GM13977 (cell line): ENCODE measurements around the gene CIITA.

Source experiments
- DNase-seq: peaks from one replicate; pipeline ENCODE4 v3.0.0; 2012; ENCODE audit warnings: low spot score
- in situ Hi-C: fragments of 300-500 bp; cut with MboI; formaldehyde crosslinking; loops from one replicate; pipeline ENCODE4 v1.12.0; 2022; ENCODE audit warnings: low sequenced_read_pairs, low pct_unique_long_range_greater_than_20kb, mixed read lengths, inconsistent platforms; ENCODE audit not compliant: unreplicated experiment
- TF ChIP-seq, protein P1 (sequence below): IDR thresholded peaks from 2 replicates; pipeline ENCODE4 v1.5.1; 2012; ENCODE audit warnings: mild to moderate bottlenecking, control low read depth; ENCODE audit not compliant: insufficient read depth; ENCODE audit errors: extremely low read depth, missing control alignments

The CIITA gene

DNA sequence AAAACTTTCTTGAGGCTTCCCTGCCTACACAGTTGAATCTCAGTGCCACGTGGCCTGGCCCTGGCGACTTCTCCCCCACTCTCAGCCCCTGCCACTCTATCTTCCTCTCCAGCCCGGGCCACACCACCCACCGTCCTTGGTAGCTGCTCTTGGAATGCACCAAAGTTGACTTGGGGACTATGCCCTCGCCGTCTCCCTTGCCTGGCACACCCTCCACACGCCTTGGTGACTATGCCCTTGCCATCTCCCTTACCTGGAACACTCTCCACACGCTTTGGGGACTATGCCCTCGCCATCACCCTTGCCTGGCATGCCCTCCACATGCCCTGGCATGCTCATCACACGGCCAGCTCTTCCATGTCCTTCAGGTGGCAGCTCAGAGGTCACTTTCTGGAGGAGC is 42.9 kb upstream of the CIITA start:
- in situ Hi-C loops: no loop called here
- DNase-seq: no peak
- TF ChIP-seq, protein P1, sequence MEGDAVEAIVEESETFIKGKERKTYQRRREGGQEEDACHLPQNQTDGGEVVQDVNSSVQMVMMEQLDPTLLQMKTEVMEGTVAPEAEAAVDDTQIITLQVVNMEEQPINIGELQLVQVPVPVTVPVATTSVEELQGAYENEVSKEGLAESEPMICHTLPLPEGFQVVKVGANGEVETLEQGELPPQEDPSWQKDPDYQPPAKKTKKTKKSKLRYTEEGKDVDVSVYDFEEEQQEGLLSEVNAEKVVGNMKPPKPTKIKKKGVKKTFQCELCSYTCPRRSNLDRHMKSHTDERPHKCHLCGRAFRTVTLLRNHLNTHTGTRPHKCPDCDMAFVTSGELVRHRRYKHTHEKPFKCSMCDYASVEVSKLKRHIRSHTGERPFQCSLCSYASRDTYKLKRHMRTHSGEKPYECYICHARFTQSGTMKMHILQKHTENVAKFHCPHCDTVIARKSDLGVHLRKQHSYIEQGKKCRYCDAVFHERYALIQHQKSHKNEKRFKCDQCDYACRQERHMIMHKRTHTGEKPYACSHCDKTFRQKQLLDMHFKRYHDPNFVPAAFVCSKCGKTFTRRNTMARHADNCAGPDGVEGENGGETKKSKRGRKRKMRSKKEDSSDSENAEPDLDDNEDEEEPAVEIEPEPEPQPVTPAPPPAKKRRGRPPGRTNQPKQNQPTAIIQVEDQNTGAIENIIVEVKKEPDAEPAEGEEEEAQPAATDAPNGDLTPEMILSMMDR: no peak

GRCh38 chr16:10834766-10835165 is 42.2 kb upstream of the CIITA start:
- no peak for DNase-seq
- TF ChIP-seq, protein P1: no peak
- in situ Hi-C loops: no loop called here

DNA sequence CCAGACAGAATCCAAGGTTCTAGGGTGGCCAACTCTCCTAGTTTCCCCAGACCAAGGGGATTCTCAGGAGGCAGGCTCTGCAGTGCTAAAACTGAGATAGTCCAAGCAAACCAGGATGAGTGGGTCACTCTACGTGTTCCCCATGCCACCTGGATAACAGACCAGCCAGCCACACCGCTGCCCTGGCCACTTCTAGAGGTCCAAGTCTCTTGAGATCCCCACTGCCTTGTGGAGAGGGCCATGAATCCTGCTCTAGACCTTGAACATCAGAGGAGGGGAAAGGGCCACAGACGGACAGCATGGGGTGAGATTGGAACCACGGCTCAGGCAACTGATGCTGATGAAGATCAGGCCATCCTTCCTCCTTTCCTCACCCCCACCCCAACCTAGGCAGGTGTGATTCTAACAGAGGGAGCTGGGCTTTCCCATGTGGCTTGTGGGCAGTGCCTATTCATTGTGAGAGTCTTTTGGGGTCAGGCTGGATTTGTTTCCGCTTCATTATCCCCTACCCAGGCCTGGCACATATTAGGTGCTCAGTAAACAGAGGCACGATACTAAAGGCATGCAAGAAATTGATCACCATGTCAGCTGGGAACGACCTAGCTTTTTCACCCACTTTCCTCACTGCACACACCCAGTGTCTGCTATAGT is 41.6 kb upstream of the CIITA start:
- no peak for DNase-seq
- TF ChIP-seq, protein P1: no peak
- in situ Hi-C loops: no loop called here

DNA sequence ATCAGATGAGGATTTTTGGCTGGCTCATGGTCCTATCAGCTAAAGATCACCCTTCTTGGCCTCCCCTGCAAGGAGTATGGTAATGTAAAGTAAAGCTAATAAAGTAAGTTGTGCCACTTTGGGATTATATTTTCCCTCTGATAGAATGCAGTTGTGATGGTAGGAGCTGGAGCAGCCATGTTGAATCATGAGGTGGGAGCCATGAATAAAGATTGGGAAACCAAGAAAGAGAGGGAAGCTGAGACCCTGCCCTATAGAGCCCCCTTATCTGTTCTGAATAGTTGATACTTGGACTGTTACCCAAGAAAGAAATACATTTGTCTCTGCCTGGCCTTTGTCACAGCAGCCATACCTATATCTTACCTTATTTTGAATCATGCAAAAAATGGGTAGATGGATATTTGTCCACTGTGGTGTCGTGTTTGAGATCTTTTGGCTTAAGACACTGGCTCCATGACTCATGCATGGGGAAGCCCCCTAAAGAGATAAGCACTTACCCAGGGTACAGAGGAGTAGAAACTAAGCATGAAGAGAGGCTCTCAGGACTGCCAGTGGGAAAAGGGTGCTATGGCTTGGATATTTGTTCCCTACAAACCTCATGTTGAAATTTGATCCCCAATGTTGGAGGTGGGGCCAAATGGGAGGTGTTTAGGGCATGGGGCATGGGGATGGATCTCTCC is 40.7 kb upstream of the CIITA start:
- no peak for DNase-seq
- in situ Hi-C loops: no loop called here
- TF ChIP-seq, protein P1: no peak

DNA sequence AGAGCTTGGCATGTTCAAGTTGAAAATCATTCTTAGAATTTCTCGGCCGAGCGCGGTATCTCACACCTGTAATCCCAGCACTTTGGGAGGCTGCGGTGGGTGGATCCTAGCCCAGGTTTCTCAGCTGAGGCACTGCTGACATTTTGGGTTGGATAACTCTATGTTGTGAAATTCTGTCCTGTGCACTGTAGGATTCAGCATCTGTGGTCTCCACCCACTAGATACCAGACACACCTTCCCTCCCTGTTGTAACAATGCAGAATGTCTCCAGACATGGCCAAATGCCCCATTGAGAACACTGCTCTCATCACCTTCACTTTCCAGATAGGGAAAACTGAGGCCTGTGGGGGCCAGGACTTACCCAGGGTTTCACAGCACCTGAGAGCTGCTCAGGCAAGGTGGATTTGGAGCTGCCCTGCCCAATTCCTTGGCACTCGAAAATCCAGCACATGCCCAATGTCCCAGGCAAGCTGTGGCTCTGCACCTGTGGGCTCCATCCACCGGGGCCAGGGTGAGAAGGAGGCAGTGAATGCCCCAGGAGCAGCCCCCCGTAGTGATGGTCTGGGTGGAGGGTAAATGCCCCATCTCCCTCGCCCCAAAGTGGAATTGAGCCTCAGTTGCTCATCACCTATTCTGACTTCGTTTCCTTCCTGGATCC is 38.3 kb upstream of the CIITA start:
- TF ChIP-seq, protein P1: no peak
- no peak for DNase-seq
- in situ Hi-C loops: no loop called here

DNA sequence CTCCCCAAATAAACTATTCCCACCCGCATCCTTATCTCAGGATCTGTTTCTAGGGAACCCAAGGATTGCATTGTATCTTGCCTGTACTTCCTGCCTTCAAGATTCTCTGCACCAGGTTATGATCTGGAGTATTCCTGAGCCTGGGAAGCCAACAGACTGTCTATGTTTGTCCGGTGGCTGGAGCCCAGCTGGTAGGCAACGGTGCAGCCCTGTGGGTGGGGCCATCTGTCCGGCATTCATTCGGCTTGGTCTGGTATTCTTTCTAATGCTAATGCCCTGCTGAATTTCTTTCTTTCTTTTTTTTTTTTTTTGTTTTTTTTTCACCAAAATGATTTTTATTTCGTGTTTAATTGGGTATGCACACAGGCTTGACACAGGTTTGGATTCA is 37.7 kb upstream of the CIITA start:
- TF ChIP-seq, protein P1: no peak
- DNase-seq: no peak
- in situ Hi-C loops: no loop called here
